HG03175 (cell line): ENCODE data around the gene TNXB.
"Not testable (repeated sequence)": the region's sequence is repeated elsewhere in the genome, so short reads cannot be mapped to it uniquely, and the experiment has no call there.

Experiments
- ATAC-seq: cut with Tn5 transposase; IDR thresholded peaks from one replicate; pipeline ENCODE4 v1.9.1; 2021; ENCODE audit warnings: mild to moderate bottlenecking, moderate library complexity; ENCODE audit not compliant: unreplicated experiment

Gene TNXB

DNA sequence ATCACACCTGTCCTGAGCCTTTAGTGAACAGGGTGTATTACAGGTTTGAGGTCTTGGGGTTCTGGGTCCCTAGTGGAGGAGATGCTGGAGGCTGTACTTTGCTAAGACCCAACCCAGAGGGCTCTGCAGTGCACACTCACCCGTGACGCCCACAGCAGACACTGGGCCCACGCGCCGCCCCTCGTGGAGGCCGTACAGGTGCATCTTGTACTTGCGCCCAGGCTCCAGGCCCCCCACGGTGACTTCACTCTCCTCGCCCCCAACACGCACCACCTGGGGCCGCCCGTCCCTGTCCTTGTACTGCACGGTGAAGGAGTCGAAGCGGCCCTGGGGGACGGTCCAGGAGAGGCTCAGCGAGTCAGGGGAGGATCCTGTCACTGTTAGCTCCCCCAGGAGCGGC, 41.6 kb downstream of the TNXB start:
- ATAC-seq, result not testable (repeated sequence)

DNA sequence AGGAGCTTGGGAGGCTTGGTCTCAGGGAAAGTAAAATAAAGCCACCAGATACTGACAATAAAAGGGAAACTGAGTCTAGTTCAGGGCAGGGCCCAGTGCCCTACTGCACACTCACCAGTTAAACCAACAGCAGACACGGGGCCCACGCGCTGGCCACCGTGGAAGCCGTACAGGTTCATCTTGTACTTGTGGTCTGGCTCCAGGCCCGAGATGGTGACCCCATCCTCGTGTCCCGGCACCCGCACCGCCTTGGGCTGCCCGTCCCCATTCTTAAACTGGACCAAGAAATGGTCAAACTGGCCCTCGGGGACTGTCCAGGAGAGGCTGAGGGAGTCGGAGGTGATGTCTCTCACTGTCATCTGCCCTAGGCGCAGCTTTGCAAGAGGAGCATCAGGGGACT, 44.4 kb downstream of the TNXB start:
- no peak for ATAC-seq

DNA sequence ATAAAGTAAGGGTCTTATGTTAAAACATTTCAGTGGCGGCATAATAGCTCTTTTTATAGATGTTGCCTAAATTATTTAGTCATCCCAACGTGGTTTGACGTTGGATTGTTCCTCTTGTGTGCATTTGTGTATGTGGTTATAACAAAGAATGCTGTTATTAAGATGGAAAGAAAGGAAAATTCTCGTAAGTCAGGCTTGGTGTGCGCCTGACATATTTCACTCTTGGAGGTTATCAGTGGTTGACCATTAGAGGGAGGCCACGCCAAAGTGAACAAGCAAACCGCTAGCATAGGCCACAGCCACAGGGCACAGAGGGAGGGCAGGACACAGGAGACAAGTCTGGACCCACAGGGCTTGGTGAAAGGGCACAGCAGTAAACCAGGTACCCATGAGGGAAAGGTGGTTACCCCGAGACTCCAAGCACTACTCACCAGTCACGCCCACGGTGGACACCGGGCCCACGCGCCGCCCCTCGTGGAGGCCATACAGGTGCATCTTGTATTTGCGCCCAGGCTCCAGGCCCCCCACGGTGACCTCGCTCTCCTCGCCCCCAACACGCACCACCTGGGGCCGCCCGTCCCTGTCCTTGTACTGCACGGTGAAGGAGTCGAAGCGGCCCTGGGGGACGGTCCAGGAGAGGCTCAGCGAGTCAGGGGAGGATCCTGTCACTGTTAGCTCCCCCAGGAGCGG, 48.0 kb downstream of the TNXB start:
- ATAC-seq, result no peak

DNA sequence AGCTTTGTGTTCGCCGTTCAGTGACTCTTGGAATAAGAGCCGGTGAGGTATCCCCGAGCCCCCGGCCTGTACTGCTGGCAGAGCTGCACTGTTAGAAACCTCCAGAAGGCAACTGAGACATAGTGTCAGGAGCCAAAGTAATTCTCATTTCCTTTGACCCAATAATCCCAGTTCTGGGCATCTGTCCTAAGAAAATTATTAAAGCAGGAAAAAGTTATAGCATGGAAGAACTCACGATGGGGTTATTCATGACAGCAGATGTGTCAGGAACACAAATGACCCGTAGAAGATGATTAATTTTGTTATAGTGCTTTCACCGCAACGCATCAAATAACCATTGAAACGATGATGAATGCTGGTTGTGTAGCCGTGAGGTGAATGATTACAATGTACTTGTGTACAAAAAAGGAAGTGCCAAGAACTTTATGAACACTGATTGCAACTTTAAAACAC, 50.6 kb downstream of the TNXB start:
- ATAC-seq, result no peak

DNA sequence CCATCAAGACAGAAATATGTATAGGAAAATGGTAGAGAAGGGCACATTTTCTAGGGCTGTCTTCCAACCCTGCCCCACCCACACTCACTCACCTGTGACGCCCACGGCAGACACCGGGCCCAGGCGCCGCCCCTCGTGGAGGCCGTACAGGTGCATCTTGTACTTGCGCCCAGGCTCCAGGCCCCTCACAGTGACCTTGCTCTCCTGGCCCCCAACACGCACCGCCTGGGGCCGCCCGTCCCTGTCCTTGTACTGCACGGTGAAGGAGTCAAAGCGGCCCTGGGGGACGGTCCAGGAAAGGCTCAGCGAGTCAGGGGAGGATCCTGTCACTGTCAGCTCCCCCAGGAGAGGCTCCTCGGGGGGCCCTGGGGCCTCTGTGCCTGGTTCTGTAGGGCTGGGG, 51.2 kb downstream of the TNXB start:
- no peak for ATAC-seq

DNA sequence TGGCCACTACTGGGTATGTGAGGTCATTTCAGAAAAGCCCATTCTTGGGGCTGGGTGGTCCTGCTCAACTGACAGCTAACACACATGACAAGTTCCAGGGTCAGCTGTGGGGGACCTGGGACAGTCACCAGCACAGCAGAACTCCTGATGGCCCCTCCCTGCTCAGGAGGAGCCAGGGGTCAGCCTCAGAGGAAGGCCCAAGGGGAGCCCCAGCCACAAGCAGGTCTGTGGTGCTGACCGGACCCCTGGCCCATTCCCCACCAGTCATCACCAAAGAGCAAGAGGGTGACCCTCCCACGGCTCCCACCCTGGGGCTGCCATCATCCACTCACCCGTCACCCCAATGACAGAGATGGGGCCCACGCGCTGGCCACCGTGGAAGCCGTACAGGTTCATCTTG, 52.9 kb downstream of the TNXB start:
- ATAC-seq, result no peak

DNA sequence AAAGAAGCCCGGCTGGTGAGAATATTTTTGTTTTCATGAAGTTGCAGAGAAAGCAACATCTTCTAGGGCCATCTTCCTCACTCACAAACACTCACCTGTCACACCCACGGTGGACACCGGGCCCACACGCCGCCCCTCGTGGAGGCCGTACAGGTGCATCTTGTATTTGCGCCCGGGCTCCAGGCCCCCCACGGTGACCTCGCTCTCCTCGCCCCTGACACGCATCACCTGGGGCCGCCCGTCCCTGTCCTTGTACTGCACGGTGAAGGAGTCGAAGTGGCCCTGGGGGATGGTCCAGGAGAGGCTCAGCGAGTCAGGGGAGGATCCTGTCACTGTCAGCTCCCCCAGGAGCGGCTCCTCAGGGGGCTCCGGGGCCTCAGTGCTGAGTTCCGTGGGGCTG, 53.4 kb downstream of the TNXB start:
- ATAC-seq, result not testable (repeated sequence)

DNA sequence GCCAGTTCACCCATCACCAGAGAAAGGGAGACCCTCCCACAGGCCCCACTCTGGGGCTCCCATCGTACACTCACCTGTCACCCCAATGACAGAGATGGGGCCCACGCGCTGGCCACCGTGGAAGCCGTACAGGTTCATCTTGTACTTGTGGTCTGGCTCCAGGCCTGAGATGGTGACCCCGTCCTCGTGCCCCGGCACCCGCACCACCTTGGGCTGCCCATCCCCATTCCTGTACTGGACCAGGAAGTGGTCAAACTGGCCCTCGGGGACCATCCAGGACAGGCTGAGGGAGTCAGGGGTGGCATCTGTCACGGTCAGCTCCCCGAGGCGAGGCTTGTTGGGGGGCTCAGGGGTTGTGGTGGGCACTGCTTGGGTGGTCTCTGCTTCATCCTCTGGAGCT, 55.8 kb downstream of the TNXB start:
- ATAC-seq, result not testable (repeated sequence)

DNA sequence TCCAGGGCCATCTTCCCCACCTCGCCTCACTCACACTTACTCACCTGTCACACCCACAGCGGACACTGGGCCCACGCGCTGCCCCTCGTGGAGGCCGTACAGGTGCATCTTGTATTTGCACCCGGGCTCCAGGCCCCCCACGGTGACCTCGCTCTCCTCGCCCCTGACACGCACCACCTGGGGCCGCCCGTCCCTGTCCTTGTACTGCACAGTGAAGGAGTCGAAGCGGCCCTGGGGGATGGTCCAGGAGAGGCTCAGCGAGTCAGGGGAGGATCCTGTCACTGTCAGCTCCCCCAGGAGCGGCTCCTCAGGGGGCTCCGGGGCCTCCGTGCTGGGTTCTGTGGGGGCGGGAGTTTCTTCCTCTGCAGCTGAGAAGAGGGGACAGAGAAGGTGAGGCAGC, 56.5 kb downstream of the TNXB start:
- ATAC-seq, result not testable (repeated sequence)

DNA sequence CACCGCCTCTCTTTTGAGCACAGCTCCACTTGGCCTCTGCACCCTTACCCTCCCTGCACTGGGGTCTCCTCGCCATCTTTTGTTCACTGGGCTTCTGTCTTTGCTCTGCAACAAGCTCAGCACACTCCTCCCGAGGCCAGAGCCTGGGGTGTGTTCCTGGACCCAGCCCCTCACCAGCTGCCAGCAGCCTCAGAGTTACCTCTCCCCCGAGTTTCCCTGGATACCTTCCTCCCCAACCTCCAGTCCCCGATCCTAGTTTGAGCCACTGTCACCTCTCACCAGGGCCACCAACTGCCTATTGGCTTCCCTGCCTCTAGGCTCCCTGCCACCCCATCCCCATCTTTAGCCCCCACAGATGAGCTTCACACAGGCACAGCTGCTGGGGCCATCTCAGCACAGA, 58.6 kb downstream of the TNXB start:
- no peak for ATAC-seq

DNA sequence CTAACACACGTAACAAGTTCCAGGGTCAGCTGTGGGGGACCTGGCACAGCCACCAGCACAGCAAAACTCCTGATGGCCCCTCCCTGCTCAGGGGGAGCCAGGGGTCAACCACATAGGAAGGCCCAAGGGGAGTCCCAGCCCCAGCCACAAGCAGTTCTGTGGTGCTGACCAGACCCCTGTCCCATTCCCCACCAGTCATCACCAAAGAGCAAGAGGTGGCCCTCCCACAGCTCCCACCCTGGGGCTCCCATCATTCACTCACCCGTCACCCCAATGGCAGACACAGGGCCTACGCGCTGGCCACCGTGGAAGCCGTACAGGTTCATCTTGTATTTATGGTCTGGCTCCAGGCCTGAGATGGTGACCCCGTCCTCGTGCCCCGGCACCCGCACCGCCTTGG, 59.4 kb downstream of the TNXB start:
- not testable (repeated sequence) for ATAC-seq

DNA sequence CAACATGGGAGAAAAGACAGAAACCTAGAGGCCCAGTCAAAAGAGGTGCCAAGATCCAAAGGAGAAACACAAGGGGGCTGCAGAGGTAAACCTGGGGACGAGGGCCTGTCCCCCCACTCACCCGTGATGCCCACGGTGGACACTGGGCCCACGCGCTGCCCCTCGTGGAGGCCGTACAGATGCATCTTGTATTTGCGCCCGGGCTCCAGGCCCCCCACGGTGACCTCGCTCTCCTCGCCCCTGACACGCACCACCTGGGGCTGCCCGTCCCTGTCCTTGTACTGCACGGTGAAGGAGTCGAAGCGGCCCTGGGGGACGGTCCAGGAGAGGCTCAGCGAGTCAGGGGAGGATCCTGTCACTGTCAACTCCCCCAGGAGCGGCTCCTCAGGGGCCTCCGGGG, 60.0 kb downstream of the TNXB start:
- not testable (repeated sequence) for ATAC-seq

DNA sequence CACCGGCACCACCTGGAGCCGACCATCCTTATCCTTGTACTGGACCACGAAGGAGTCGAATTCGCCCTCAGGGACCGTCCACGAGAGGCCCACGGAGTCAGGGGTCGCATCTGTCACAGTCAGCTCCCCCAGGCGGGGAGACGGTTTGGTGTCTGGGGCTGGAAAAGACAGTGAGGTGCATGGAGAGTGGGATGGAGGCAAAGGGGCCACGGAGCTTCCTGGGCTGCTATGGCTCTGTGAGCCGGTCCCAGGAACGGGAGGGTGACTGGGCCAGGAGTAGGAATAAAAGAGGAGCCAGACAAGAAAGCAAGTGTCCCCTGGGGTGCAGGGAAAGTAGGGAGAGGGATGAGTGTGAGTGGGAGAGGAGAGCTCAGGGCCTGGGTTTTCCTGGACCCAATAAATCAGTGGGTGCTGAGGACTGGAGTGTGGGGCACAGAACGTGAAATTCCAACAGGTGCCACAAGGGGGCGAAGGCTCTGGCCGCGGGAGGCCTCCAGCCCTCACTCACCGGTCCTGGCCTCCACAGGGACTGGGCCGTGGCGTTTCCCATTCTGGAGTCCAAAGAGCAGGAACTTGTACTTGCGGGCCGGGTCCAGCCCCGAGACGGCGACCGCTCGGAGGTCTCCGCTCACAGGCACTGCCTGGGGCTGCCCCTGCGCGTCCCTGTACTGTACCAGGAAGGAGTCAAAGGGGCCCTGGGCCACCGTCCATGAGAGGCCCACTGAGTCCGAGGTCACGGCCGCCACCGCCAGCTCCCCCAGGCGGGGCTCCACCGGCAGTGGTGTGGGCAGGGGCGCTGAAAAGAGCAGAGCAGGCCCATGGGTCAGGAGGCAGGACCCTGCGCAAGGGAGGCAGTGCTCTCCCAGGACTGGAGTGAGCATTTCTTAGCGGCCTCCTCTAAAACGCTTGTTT, 61.0 kb downstream of the TNXB start:
- no peak for ATAC-seq

DNA sequence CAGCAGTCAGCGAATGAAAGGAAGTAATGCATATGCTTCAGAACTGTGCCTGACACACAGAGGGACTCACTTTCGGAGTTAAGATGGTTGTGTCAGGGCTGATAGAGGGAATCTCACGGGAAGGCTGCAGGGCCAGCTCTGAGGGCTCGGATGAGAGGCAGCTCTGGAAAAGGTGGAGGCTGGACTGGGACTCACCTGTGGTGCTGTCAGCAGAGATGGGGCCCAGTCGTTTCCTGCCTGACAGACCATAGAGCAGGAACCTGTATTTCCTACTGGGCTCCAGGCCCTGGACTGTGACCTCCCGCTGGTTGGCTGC, 61.6 kb downstream of the TNXB start:
- ATAC-seq, result no peak

DNA sequence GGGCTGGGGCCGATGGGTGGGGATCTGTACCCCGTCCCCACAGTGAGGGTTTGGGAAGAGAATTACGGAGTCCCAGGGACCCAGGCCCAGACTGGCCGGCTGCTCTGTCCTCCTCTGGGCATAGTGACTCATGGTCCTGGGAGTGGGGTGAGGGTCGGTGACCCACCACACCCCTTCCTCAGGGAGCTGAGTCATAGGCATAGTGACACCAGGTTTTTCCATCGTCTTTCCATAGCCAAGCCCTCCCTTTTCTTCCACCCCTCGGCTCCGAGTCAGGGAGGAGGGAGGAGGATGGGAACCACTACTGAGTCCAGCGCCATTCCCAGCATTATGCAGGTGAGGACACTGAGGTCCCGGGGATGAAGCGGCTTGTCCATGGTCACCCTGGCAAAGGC, 62.1 kb downstream of the TNXB start:
- no peak for ATAC-seq

DNA sequence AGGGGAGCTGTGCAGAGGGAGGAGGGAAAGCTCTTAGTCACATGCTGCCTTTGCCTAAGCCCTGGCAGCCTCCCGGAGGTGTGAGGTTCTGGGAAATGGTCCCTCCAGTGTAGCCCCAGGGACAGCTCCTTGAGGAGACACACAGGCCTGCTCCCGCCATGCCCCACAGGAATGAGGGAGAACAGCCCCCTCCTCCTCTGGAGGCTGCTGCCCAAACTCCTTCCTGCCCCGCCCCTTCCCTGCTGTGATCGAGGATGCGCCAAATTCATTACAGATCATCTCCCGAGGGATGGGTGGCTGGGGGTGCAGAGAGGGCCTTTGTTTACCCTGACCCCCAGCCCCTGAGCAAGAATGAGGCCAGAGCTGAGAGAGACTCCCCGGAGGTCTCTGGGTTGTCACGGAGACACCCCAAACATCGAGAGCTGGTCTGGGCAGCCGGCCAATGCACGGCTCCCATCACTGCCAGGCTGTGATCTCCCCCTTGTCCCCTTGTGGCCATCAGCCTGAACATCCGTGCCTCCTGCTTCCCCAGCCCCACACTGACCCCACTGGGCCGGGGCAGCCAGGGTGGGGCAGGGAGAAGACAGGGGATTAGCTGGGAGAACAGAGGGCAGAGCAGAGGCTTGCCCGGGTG, 62.6 kb downstream of the TNXB start:
- ATAC-seq, result no peak

DNA sequence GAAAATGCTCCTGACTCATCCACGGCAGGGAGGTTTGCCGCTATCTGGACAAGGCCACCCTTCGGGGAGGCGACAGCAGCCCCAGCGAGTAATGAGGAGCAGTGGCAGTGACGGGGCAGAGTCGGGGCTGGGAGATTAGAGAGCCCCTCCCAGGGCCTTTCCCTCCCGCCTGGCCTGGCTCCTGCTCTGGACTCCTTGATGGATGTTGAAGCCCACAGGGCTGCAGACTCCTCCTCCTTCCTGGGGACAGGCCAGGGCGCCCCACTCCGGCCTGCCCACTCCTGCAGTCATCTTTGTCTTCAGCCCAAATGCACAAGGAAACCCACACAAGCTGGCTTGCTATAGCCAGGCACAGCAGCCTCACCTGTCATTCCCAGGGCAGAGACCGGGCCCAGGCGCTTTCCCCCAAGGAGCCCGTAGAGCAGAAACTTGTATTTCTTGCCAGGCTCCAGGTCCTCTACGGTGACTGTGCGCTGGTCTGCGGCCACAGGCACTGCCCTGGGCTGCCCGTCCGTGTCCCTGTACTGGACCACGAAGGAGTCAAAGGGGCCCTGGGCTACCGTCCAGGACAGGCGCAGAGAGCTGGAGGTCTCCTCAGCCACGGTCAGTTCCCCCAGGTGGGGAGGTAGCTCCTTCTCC, 63.2 kb downstream of the TNXB start:
- no peak for ATAC-seq

DNA sequence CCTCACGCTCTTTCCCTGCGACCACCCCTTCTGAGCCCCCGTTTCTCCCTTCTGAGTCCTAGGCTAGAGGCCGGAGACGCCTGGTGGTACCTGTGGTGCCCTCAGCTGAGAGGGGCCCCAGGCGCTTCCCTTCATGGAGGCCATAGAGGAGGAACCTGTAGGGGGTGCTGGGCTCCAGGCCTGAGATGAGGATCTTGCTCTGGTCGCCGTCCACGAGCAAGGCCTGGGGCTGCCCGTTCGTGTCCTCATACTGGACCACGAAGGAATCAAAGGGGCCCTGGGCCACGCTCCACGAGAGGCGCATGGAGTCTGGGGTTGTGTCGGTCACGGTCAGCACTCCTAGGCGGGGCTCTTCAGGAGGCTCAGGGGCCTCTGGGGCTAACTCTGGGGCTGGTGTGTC, 64.2 kb downstream of the TNXB start:
- ATAC-seq, result not testable (repeated sequence)

DNA sequence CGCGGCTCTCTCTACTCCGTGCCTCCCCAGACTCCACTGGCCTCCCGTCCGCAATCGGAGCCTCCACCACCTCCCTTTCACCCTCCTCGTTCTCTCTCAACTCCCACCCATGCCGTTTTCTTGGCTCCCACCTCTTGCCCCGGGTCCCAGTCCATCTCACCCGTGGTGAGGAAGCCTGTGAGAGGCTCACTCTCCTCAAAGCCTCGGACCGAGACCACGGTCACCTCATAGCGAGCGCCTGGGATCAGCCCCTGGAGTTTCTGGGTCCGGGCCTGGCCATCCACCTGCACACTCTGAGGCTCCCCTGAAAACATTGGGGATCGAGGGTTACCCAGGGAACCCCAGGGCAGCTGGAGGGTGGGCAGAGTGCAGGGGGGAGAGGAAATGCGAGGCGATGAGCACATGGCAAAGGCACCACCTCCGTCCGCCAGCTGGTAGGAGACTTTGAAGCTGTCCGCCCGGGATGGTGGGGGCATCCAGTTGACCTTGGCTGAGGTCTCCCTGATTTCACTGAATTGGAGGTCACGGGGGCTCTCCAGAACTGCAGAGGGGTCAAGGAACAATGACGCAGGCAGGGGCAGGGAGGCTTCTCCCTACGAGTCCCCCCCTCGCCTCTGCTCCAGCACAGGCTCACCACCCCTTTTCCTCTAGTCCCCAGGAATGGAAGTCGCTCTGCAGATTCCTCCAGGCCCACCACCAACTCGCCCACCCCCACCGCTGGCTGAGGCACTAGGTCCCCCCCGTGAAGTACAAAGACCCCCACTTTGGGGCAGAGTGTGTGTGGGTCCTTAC, 65.4 kb downstream of the TNXB start:
- not testable (repeated sequence) for ATAC-seq

DNA sequence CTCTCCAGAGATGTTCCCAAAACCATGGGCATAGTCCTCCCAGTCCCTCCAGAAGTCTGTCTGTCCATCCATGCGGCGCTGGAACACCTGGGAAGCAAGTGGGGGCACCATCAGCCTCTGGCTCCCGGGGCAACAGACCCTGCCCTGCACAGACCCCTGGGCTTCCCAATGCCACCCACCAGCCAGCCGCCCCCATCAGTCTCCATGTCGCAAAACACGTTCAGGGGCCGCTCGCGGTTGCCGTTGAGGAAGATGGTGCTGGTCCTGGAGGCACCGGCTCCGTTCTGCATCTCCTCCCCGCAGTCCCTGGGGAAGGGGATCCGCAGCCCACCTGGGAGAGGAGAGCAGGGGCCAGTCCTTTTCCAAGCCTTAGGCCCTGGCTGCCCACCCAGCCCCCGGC, 66.9 kb downstream of the TNXB start:
- ATAC-seq, result not testable (repeated sequence)

DNA sequence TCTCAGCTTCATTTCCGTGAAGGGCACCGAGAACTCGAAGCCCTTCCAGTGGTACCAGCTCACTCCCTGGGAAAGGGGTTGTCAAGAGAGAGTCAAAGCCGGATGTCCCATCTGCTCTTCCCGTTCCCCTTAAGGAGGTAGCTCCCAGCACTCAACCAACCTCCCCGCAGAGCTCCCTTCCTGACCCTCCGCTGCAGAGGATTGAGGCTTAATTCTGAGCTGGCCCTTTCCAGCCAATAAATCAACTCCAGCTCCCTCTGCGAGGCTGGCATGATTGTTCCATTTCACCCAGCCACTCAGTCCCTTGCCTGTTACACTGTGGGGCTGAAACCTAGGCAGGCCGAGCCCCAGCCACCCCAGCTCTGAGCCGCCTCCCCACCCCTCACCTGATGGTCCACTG, 67.8 kb downstream of the TNXB start:
- not testable (repeated sequence) for ATAC-seq
